Neural cell (in vitro differentiated cells): ENCODE results near the gene PHF5A.

Experiments used
- CTCF ChIP-seq: fragments of 450-650 bp; IDR thresholded peaks from 2 replicates; pipeline ENCODE4 v1.5.1; 2014; ENCODE audit warnings: antibody characterized with exemption, mild to moderate bottlenecking, moderate library complexity; ENCODE audit not compliant: poor library complexity, severe bottlenecking
- EP300 ChIP-seq: fragments of 450-650 bp; conservative IDR thresholded peaks from 2 replicates; pipeline ENCODE4 v1.6.1; 2014; ENCODE audit warnings: antibody characterized with exemption, mild to moderate bottlenecking, moderate library complexity; ENCODE audit not compliant: poor library complexity, severe bottlenecking
- SMC3 ChIP-seq: fragments of 450-650 bp; conservative IDR thresholded peaks from 2 replicates; pipeline ENCODE4 v1.6.1; 2014; ENCODE audit warnings: antibody characterized with exemption, mild to moderate bottlenecking, moderate library complexity; ENCODE audit not compliant: poor library complexity

GRCh38 chr22:41445129-41446056 lies 23.1 kb downstream of the PHF5A start:
- TF ChIP-seq CTCF (no peak), SMC3 (no peak), EP300 (no peak)
